Measurements from ENCODE around the gene DHX34.

DNA sequence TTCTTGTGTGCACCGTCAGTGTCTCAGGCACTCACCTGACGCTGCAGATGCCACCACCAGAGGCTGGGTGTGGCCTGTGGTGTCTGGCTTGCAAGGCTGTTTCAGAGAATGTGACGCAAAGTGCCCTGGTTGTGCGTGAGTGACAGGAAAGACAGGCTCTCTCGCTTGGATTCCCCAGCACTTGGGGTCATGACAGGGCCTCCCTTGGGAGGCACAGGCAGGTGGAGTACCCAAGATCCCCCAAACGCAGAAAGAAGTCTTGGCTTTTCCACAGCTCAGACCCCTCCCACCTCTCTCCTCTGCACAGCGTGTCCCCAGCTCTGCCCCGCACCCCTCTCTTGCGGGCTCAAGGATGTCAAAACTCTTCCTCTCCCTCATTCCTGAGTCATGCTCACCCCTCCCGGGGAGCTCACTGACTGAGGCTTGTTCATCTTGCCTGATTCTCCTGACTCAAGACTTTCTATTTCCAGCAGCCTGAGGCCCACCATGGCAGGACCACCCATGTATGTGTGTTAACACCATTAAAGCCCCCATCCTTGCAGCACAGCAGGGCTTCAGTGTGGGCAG, 21.0 kb downstream of the DHX34 start:
- TF ChIP-seq CTCF (IDR thresholded peaks at IDR 0.05; ENCODE audit: low read depth, low read length, missing input control) (no peak), GABPA (IDR thresholded peaks at IDR 0.05 in 1 of 2, conservative IDR thresholded peaks at IDR 0.05 in 1 of 2) (no peak), YY1 (IDR thresholded peaks at IDR 0.05) (no peak), ATF3 (IDR thresholded peaks at IDR 0.05) (no peak), TAF1 (conservative IDR thresholded peaks at IDR 0.05) (no peak)
